Upper lobe of left lung (tissue), 6 donors: ENCODE results near the gene FLT4. TPM values are rescaled to one million over a fixed set of nuclear protein-coding genes. Genes with fewer than 3 reads are reported as not detected.

Experiments used
- ATAC-seq, 2 donors: fragments of 200-7000 bp; cut with Tn5 transposase; one replicate each; pipeline ENCODE4 v1.9.1; 2022; ENCODE audit warnings: mild to moderate bottlenecking in 2 of 2, moderate library complexity in 2 of 2; ENCODE audit not compliant: low FRiP score in 2 of 2
- DNase-seq, 2 donors: peaks; one replicate each; pipeline ENCODE4 v3.0.0-alpha.2; 2019 to 2020
- H3K27ac ChIP-seq, 4 donors: fragments of 200-600 bp; sonication (generic); one replicate each; pipeline ENCODE4 v1.5.1; 2016 to 2019
- H3K27me3 ChIP-seq, 4 donors: fragments of 200-600 bp; sonication (generic); one replicate each; pipeline ENCODE4 v1.5.1; 2017 to 2019
- H3K36me3 ChIP-seq, 4 donors: fragments of 200-600 bp; sonication (generic); one replicate each; pipeline ENCODE4 v1.5.1; 2016 to 2019
- H3K4me1 ChIP-seq, 4 donors: fragments of 200-600 bp; sonication (generic); one replicate each; pipeline ENCODE4 v1.5.1; 2018 to 2019
- H3K4me3 ChIP-seq, 4 donors: fragments of 200-600 bp; sonication (generic); one replicate each; pipeline ENCODE4 v1.5.1; 2017 to 2019; ENCODE audit warnings: mild to moderate bottlenecking in 2 of 4, moderate library complexity in 1 of 4
- H3K9me3 ChIP-seq, 4 donors: fragments of 200-600 bp; sonication (generic); one replicate each; pipeline ENCODE4 v1.5.1; 2018 to 2019
- EP300 ChIP-seq, 4 donors: sonication (generic); formaldehyde crosslinking; IDR thresholded peaks; one replicate each; pipeline ENCODE4 v1.5.1; 2017; ENCODE audit warnings: antibody characterized with exemption in 4 of 4, control low read depth in 2 of 4
- POLR2A ChIP-seq, 4 donors: fragments of 450-650 bp; IDR thresholded peaks; one replicate each; pipeline ENCODE4 v1.5.1; 2016 to 2017; ENCODE audit warnings: antibody characterized with exemption in 4 of 4, mild to moderate bottlenecking in 2 of 4
- POLR2AphosphoS5 ChIP-seq, 2 donors: sonication (generic); formaldehyde crosslinking; IDR thresholded peaks; one replicate each; pipeline ENCODE4 v1.5.1; 2017; ENCODE audit warnings: antibody characterized with exemption in 2 of 2
- WGBS, 2 donors: methylation state at CpG; one replicate each; pipeline ENCODE4 v1.1.5; 2017 to 2018; 5-methylcytosine and 5-hydroxymethylcytosine counted together
- total RNA-seq, 6 donors: library from RNA; depleted of rRNA in 4 of 6; stranded (reverse); fragments of >200 nt in 4 of 6; gene quantifications; one replicate each; pipeline versions ENCODE4 v1.1.0 to v1.2.1, GENCODE V29; 2016 to 2021
- TF ChIP-seq, protein P1 (sequence below), 6 experiments: fragments of 450-650 bp in 4 of 6; fragments of 200-600 bp in 2 of 6; sonication (generic) in 2 of 6; IDR thresholded peaks; one replicate each; pipeline ENCODE4 v1.5.1; 2016 to 2019; ENCODE audit warnings: antibody characterized with exemption in 6 of 6
- donor health status: DM: no; HTN: no; CAD: no; lungs with moderate emphysema.
- donor health status: DM: no; HTN: yes; CAD: no; lungs with severe emphysema.

Gene FLT4
- total RNA-seq, 6 donors from 2014 or later: 11.7 to 34.0 (median 21.2) TPM

DNA sequence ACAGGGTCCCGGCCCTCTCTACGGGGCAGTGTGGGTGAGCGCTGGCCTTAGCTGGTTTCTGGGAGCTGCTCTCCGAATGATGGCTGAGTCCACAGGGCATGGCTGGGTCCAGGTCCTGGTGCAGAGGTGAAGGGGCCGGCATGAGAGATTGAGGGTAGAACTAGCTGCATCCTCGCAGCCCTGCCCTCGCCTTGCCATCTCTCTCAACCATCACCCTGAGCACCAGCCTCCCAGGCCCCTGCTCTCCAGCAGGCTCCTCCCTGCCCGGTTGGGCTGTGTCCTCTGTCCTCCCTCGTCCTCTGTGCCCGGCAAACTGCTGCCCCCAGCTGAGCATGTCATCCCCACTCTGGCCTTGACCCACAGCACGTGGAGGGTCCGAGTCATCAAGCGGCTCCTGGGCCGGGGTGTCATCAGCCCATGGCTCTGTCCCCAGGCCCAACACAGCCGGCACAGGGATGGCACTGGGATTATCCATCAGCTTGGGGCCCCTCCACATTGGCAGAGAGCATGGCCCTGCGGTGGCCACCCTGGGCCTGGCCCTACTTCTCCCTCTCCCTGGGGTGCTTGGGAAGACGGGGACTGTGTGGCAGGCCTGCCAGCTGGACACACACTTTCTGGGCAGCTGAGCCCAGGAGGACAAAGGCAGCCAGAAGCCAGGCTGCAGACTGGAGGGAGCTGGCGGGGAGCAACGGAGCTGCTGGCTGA lies 8.4 kb downstream of the FLT4 start:
- peaks cover 7 to 19% (median 10%) of the 10 kb centered on the region in 4 donors for H3K4me1 ChIP-seq
- peak in 1 of 2 donors; percentile 65 for DNase-seq
- no peak overlapping the region for H3K4me3 ChIP-seq
- no peaks in the 10 kb centered on the region for H3K36me3 ChIP-seq
- WGBS, 2 donors: 90 to 100% methylated on average over 3 to 19 of the region's 19 CpGs
- TF ChIP-seq EP300 (IDR thresholded peaks at IDR 0.05): no peak
- no peak for TF ChIP-seq POLR2AphosphoS5 (IDR thresholded peaks at IDR 0.05)
- TF ChIP-seq, protein P1, sequence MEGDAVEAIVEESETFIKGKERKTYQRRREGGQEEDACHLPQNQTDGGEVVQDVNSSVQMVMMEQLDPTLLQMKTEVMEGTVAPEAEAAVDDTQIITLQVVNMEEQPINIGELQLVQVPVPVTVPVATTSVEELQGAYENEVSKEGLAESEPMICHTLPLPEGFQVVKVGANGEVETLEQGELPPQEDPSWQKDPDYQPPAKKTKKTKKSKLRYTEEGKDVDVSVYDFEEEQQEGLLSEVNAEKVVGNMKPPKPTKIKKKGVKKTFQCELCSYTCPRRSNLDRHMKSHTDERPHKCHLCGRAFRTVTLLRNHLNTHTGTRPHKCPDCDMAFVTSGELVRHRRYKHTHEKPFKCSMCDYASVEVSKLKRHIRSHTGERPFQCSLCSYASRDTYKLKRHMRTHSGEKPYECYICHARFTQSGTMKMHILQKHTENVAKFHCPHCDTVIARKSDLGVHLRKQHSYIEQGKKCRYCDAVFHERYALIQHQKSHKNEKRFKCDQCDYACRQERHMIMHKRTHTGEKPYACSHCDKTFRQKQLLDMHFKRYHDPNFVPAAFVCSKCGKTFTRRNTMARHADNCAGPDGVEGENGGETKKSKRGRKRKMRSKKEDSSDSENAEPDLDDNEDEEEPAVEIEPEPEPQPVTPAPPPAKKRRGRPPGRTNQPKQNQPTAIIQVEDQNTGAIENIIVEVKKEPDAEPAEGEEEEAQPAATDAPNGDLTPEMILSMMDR (IDR thresholded peaks at IDR 0.05): no peak
- no peak for TF ChIP-seq POLR2A (IDR thresholded peaks at IDR 0.05)
- H3K27me3 ChIP-seq: no peaks in the 10 kb centered on the region
- no peak for ATAC-seq
- H3K9me3 ChIP-seq: no peaks in the 10 kb centered on the region
- H3K27ac ChIP-seq: peak overlapping the region in 3 of 4 donors; percentile 51 to 68 (median 53)

DNA sequence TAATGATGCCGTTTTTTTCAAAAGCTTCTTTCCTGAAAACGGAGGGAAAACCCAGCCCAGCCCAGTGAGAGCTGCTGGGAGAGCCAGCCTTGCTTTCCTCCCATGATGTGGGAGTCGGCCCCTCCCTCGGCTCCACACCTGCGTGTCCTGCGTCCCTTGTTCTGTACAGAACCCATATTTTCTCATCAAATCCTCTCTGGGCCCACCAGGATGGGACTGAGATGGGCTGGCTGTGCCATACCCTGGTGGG lies 8.9 kb downstream of the FLT4 start:
- H3K4me1 ChIP-seq: peaks cover 4 to 19% (median 7%) of the 10 kb centered on the region in 4 donors
- no peak overlapping the region for H3K4me3 ChIP-seq
- TF ChIP-seq POLR2AphosphoS5 (IDR thresholded peaks at IDR 0.05) (no peak), EP300 (IDR thresholded peaks at IDR 0.05) (no peak)
- TF ChIP-seq, protein P1 (IDR thresholded peaks at IDR 0.05): no peak
- H3K27me3 ChIP-seq: no peaks in the 10 kb centered on the region
- H3K9me3 ChIP-seq: no peaks in the 10 kb centered on the region
- WGBS, 2 donors: 70 to 90% methylated on average over 6 of the region's 6 CpGs
- ATAC-seq (no peak), DNase-seq (no peak)
- peak overlapping the region in 3 of 4 donors; percentile 51 to 68 (median 53) for H3K27ac ChIP-seq
- H3K36me3 ChIP-seq: no peaks in the 10 kb centered on the region

DNA sequence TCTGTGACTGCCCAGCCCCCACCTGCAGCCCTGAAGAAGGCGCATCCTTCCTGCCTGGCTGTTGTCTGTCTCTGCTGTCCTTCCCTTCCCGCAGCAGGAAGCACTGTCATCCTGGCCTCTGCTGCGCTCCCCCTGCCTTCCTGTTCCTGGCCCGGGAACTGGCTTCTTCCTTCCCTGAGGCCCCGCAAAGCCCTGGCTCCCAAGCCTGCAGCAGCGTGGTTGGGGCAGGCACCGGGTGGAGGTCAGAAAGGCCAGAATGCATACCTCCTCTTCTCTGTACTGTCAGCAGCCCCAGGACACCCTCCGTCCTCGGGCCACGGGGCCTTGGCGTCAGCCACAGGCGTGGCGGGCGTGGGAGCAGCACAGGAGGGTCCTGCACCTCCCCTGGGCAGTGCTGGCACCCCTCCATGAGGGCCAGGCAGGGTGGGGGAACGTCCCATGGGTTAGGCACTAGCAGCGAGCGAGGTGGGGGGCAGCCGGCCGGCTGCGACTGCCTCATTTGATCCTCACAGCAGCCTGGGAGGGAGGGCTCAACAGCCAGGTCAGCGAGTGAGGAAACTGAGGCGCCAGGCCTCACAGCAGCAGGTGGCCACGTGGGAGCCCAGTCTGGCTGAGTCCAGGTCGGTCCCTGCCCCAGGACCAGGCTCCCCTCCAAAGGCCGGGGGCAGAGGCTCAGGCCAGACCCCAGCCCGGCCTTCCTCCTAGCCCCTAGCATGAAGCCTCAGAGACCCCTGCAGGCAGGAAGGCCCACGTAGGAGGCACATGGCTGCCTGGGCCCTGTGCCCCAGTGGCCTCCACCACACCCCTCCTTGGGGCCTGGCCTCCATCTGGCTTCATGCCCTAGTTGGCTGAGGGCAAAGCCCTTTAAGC lies 9.4 kb downstream of the FLT4 start:
- peaks cover 0 to 15% (median 5%) of the 10 kb centered on the region in 4 donors for H3K4me1 ChIP-seq
- peak; percentile 4 to 8 for ATAC-seq
- no peak overlapping the region for H3K4me3 ChIP-seq
- 41 to 60% methylated on average over 6 to 26 of the region's 27 CpGs for WGBS, 2 donors
- H3K36me3 ChIP-seq: no peaks in the 10 kb centered on the region
- peak; percentile 10 to 23 for TF ChIP-seq POLR2AphosphoS5 (IDR thresholded peaks at IDR 0.05)
- TF ChIP-seq POLR2A (IDR thresholded peaks at IDR 0.05): no peak
- TF ChIP-seq, protein P1 (IDR thresholded peaks at IDR 0.05): no peak
- TF ChIP-seq EP300 (IDR thresholded peaks at IDR 0.05): no peak
- peak; percentile 19 to 78 for DNase-seq
- no peaks in the 10 kb centered on the region for H3K9me3 ChIP-seq
- H3K27me3 ChIP-seq: no peaks in the 10 kb centered on the region
- H3K27ac ChIP-seq: peak overlapping the region in 3 of 4 donors; percentile 51 to 68 (median 53)

DNA sequence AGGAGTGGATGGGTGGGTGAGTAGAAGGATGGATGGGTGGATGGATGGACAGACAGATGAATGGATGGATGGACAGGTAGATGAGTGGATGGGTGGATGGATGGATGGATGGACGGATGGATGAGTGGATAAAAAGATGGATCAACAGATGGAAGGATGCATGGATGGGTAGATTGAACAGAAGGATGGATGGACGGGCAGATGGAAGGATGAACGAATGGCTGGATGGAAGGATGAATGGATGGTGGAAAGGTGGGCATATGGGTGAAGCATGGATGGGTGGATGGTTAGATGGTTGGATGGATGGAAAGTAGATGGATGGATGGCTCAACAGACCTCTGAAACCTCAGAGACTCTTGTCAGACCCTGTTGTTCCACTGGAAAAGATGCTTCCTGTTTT lies 10.1 kb downstream of the FLT4 start:
- Histone ChIP-seq H3K36me3 (no peaks in the 10 kb centered on the region), H3K27me3 (no peaks in the 10 kb centered on the region), H3K4me3 (no peak overlapping the region), H3K9me3 (no peaks in the 10 kb centered on the region), H3K27ac (no peak overlapping the region), H3K4me1 (peaks cover 0 to 10% (median 4%) of the 10 kb centered on the region in 4 donors)
- no peak for DNase-seq
- ATAC-seq: no peak
- WGBS, 2 donors: 58 to 63% methylated on average over 3 of the region's 3 CpGs
- TF ChIP-seq EP300 (IDR thresholded peaks at IDR 0.05) (no peak), POLR2A (IDR thresholded peaks at IDR 0.05) (no peak), POLR2AphosphoS5 (IDR thresholded peaks at IDR 0.05) (no peak)
- TF ChIP-seq, protein P1 (IDR thresholded peaks at IDR 0.05): no peak
